ENCODE data around the gene TROAP. TPM values are rescaled to one million over a fixed set of nuclear protein-coding genes. Genes with fewer than 3 reads are reported as not detected.

The TROAP gene
- total and polyA plus RNA-seq, 9 of the 15 experiments (the other 6 are each of a cell fraction or from before 2014, with no cell fraction given), result 46.4 to 171 (median 59.8) TPM

DNA sequence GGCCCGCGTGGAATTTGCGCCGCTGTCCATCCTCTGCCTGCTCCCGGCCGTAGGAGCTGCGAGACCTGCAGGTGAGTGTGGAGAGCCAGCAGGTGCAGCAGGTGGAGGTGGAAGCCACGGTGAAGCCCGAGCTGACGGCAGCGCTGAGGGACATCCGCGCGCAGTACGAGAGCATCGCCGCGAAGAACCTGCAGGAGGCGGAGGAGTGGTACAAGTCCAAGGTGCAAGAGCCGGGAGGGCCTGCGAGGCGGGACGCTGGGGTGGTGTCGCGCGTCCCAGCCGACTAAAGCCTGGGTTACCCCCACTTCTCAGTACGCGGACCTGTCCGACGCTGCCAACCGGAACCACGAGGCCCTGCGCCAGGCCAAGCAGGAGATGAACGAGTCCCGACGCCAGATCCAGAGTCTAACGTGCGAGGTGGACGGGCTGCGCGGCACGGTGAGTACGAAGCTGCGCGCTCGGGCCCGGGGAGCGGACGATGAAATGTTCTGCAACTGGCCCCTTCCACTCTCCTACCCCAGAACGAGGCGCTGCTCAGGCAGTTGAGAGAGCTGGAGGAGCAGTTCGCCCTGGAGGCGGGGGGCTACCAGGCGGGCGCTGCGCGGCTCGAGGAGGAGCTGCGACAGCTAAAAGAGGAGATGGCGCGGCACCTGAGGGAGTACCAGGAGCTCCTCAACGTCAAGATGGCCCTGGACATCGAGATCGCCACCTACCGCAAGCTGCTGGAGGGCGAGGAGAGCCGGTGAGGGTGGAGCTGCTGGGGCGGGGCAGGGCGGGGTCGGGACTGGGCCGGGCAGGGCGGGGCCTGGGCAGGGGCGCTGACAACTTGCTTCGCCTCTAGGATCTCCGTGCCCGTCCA is 26.0 kb upstream of the TROAP start (continued):
- TF ChIP-seq, protein P1, sequence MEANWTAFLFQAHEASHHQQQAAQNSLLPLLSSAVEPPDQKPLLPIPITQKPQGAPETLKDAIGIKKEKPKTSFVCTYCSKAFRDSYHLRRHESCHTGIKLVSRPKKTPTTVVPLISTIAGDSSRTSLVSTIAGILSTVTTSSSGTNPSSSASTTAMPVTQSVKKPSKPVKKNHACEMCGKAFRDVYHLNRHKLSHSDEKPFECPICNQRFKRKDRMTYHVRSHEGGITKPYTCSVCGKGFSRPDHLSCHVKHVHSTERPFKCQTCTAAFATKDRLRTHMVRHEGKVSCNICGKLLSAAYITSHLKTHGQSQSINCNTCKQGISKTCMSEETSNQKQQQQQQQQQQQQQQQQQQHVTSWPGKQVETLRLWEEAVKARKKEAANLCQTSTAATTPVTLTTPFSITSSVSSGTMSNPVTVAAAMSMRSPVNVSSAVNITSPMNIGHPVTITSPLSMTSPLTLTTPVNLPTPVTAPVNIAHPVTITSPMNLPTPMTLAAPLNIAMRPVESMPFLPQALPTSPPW (CRISPR knock-in tag; IDR thresholded peaks at IDR 0.05), result peak; percentile 80
- TF ChIP-seq LEF1 (IDR thresholded peaks at IDR 0.05) (no peak), LARP7 (IDR thresholded peaks at IDR 0.05) (no peak), MYNN (IDR thresholded peaks at IDR 0.05) (no peak), MYNN (CRISPR knock-in tag; IDR thresholded peaks at IDR 0.05) (no peak), CHD1 (IDR thresholded peaks at IDR 0.05; ENCODE audit: low read length) (peak; percentile 63), EP300 (IDR thresholded peaks at IDR 0.05; ENCODE audit: low read length) (no peak), ZNF311 (CRISPR knock-in tag; IDR thresholded peaks at IDR 0.05) (no peak), FOXA3 (CRISPR knock-in tag; conservative IDR thresholded peaks at IDR 0.05 in 1 of 2, IDR thresholded peaks at IDR 0.05 in 1 of 2) (no peak), ETV5 (CRISPR knock-in tag; IDR thresholded peaks at IDR 0.05; ENCODE audit: low read depth) (no peak), FOXP1 (CRISPR knock-in tag; IDR thresholded peaks at IDR 0.05) (0 out of 2 replicates have a peak, but pooled peaks have one; percentile 66), XRCC3 (IDR thresholded peaks at IDR 0.05) (no peak), CXXC5 (CRISPR knock-in tag; IDR thresholded peaks at IDR 0.05) (peak; percentile 44; the same call in 1 of the 2 replicates), TFAM (CRISPR knock-in tag; conservative IDR thresholded peaks at IDR 0.05) (no peak)
- TF ChIP-seq, protein P2, sequence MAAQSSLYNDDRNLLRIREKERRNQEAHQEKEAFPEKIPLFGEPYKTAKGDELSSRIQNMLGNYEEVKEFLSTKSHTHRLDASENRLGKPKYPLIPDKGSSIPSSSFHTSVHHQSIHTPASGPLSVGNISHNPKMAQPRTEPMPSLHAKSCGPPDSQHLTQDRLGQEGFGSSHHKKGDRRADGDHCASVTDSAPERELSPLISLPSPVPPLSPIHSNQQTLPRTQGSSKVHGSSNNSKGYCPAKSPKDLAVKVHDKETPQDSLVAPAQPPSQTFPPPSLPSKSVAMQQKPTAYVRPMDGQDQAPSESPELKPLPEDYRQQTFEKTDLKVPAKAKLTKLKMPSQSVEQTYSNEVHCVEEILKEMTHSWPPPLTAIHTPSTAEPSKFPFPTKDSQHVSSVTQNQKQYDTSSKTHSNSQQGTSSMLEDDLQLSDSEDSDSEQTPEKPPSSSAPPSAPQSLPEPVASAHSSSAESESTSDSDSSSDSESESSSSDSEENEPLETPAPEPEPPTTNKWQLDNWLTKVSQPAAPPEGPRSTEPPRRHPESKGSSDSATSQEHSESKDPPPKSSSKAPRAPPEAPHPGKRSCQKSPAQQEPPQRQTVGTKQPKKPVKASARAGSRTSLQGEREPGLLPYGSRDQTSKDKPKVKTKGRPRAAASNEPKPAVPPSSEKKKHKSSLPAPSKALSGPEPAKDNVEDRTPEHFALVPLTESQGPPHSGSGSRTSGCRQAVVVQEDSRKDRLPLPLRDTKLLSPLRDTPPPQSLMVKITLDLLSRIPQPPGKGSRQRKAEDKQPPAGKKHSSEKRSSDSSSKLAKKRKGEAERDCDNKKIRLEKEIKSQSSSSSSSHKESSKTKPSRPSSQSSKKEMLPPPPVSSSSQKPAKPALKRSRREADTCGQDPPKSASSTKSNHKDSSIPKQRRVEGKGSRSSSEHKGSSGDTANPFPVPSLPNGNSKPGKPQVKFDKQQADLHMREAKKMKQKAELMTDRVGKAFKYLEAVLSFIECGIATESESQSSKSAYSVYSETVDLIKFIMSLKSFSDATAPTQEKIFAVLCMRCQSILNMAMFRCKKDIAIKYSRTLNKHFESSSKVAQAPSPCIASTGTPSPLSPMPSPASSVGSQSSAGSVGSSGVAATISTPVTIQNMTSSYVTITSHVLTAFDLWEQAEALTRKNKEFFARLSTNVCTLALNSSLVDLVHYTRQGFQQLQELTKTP (IDR thresholded peaks at IDR 0.05; ENCODE audit: low read depth in 1 of 2, partially characterized antibody in 2 of 2), result no peak
- TF ChIP-seq, protein P3, sequence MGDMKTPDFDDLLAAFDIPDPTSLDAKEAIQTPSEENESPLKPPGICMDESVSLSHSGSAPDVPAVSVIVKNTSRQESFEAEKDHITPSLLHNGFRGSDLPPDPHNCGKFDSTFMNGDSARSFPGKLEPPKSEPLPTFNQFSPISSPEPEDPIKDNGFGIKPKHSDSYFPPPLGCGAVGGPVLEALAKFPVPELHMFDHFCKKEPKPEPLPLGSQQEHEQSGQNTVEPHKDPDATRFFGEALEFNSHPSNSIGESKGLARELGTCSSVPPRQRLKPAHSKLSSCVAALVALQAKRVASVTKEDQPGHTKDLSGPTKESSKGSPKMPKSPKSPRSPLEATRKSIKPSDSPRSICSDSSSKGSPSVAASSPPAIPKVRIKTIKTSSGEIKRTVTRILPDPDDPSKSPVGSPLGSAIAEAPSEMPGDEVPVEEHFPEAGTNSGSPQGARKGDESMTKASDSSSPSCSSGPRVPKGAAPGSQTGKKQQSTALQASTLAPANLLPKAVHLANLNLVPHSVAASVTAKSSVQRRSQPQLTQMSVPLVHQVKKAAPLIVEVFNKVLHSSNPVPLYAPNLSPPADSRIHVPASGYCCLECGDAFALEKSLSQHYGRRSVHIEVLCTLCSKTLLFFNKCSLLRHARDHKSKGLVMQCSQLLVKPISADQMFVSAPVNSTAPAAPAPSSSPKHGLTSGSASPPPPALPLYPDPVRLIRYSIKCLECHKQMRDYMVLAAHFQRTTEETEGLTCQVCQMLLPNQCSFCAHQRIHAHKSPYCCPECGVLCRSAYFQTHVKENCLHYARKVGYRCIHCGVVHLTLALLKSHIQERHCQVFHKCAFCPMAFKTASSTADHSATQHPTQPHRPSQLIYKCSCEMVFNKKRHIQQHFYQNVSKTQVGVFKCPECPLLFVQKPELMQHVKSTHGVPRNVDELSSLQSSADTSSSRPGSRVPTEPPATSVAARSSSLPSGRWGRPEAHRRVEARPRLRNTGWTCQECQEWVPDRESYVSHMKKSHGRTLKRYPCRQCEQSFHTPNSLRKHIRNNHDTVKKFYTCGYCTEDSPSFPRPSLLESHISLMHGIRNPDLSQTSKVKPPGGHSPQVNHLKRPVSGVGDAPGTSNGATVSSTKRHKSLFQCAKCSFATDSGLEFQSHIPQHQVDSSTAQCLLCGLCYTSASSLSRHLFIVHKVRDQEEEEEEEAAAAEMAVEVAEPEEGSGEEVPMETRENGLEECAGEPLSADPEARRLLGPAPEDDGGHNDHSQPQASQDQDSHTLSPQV (IDR thresholded peaks at IDR 0.05), result no peak
- TF ChIP-seq, protein P4, sequence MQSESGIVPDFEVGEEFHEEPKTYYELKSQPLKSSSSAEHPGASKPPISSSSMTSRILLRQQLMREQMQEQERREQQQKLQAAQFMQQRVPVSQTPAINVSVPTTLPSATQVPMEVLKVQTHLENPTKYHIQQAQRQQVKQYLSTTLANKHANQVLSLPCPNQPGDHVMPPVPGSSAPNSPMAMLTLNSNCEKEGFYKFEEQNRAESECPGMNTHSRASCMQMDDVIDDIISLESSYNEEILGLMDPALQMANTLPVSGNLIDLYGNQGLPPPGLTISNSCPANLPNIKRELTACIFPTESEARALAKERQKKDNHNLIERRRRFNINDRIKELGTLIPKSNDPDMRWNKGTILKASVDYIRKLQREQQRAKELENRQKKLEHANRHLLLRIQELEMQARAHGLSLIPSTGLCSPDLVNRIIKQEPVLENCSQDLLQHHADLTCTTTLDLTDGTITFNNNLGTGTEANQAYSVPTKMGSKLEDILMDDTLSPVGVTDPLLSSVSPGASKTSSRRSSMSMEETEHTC (IDR thresholded peaks at IDR 0.05), result no peak

All from K562 (cell line).